GM12873 (cell line): Measurements from ENCODE around the gene PRXL2C.

Experiments used
- CTCF ChIP-seq: IDR thresholded peaks from 2 replicates; pipeline ENCODE4 v1.5.1; 2012; ENCODE audit warnings: low read depth, mild to moderate bottlenecking, moderate library complexity, low read length, control low read depth; ENCODE audit not compliant: insufficient read depth; ENCODE audit errors: missing control alignments

PRXL2C gene

DNA sequence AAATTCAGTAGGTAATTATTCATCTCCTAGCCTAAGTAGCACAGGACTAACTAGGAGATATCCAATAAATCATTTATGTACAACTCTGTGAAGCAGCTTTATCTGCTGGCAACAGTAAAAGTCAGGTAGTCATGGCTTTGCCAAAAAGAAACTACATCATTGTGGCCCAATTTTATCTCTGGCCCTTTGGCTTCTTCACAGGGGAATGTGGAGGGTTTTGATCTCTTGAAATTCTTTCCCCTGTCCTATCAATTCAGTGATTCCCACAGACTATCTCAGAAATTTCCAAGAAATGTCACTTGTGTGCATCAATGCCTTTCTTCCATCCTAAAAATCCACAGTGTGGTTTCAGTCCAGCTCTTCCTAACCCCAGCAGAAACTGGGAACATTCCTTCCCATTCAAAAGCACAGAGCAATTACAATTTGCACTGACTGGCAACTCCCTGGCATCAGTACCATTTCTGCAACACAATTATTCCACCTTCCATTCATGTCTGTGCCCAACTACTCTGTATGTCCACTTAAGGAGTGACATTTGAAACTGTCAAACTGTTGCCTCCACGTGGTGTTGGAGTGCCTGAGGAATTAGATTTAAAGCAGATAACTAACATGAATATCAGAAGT, 42.0 kb downstream of the PRXL2C start:
- TF ChIP-seq CTCF, result no peak

- TF ChIP-seq CTCF, result no peak
Observed at GRCh38 chr9:96612105-96612965, 42.8 kb downstream of the PRXL2C start.

DNA sequence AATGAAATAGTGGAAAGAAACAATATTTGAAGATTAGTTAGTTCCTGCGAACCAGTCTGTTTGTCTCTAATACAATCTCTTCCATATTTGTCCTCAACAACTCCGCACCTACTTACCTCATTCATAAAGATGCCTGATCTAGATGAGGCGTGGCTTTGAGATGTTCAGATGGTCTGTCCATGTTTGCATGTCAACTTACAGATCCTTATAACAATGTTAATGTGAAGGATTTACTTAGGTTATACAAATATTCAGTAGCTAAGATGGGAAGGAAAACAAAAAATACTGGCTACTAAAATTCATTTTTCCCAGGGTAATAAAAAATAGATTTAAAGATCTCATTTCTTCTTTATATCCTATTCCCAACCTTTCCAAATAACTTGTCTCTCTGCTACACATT, 43.8 kb downstream of the PRXL2C start:
- TF ChIP-seq CTCF, result no peak

DNA sequence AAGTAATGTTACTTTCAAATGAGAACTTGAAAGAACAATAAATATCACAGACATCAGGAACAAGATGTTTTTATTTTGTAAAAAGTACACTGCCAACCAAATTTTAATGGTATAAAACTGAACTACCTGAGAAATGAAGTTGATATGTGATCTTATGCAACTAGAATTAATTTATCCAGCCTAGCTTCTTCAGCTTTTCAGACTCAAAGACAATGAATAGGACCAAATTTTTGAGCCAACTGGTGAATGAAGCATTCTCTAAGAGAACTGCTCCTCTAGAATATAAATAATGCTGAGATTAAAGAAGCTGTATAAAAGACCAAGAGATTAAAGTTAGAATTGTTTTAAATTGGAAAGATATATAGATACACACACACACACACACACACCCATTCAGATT, 45.4 kb downstream of the PRXL2C start:
- no peak for TF ChIP-seq CTCF

DNA sequence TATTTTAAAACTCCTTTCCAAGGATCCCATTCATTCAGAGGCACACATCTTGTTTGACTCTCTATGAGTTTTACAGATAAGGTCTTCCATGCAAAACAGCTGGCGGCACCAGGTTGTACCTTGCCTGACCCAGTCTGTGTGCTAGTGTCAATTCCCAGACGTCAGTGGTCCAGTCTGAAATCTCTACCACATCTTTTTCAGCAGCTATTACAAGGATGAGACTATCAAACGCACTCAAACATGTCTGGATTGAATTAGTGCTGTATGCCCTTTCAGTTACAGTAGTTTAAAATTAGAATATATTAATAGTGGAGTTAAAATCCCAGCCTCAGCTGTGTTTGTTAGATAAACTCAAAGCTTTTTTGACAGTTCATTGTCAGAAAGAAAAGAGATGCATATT, 47.1 kb downstream of the PRXL2C start:
- TF ChIP-seq CTCF, result no peak

DNA sequence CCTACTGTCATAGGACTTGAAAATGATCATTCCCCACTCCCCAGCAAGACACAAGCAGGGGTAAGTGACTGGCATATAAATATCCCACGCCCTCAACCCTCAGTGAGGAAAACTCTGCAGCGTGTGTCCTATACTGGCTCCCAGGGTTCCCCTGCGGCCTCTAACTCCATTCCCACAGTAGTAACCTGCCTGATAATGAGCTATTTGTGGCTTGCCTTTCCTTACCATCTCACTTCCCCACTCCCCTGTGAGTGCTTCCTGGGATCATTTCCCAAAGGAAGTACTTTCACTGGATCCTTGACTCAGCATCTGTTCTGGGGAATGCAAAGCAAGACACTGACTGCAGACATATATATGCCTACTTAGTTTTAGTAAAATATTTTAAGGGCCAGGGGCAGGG, 49.8 kb downstream of the PRXL2C start:
- TF ChIP-seq CTCF, result no peak

DNA sequence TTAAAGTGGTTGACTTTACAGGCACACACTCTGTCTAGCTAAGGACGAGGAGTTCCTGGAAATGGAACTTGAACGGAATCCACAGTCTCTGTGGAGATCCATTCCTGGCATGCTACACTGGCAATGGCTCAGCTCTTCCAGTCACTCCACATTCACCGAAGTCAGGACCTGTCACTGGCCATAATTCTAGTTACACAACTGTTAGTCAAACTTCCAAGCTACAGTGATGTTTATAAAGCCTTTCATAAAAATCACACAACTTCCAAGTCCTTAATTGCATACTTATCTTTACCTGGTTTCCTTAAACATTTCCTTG, 51.2 kb downstream of the PRXL2C start:
- TF ChIP-seq CTCF, result no peak
